ENCODE data around the gene PCNX2. TPM values are rescaled to one million over a fixed set of nuclear protein-coding genes. Genes with fewer than 3 reads are reported as not detected.

The PCNX2 gene
- total RNA-seq, 1 experiment from 2014 or later, result 50.8 TPM

DNA sequence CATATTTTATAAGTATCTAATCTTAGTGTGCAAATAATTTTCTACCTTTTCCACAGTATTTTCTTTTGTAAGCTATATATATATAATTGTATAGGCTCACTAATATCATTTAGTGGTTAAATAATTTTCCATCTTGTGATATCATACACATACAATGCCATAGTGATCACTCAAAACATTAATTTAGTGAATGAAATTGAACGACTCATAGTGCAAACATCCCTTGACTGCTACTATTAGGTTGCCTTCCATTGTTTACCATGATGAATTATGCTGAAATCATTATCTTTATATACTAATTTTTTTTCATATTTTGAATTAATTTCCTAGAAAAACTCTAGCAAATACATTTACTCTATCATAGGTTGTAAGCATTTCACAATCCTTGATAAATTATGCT lies 127.1 kb downstream of the PCNX2 start:
- H3K36me3 Mint-ChIP-seq, result peaks cover 65% of the 10 kb centered on the region
- no peaks in the 10 kb centered on the region for H3K27me3 Mint-ChIP-seq (ENCODE audit: low read depth)
- no peak overlapping the region for H3K27ac Mint-ChIP-seq
- H3K4me1 Mint-ChIP-seq, result no peaks in the 10 kb centered on the region
- POLR2A ChIA-PET, result no interaction called here
- no peak for DNase-seq (ENCODE audit: low spot score)
- no peak overlapping the region for H3K4me3 Mint-ChIP-seq
- CTCF ChIA-PET, result no interaction called here
- TF ChIP-seq ZNF416 (CRISPR knock-in tag; IDR thresholded peaks at IDR 0.05), result no peak
- no peak for ATAC-seq
- peaks cover 48% of the 10 kb centered on the region for H3K9me3 Mint-ChIP-seq

DNA sequence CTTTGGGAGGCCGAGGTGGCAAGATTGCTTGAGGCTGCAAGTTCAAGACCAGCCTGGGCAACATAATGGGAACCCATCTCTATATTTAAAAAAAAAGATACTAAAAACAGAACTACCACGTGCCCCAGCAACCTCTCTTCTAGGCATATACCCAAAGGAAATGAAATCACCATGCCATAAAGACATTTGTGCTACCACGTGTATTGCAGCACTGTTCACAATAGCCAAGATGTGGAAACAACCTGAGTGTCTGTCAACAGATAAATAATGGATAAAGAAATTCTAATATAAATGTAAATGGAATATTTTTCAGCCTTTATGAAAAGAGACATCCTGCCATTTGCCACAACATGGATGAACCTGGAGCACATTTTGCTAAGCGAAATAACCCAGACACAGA lies 128.6 kb downstream of the PCNX2 start:
- peaks cover 56% of the 10 kb centered on the region for H3K36me3 Mint-ChIP-seq
- no peak for TF ChIP-seq ELF4 (CRISPR knock-in tag; IDR thresholded peaks at IDR 0.05; ENCODE audit: low read depth)
- TF ChIP-seq, protein P1, sequence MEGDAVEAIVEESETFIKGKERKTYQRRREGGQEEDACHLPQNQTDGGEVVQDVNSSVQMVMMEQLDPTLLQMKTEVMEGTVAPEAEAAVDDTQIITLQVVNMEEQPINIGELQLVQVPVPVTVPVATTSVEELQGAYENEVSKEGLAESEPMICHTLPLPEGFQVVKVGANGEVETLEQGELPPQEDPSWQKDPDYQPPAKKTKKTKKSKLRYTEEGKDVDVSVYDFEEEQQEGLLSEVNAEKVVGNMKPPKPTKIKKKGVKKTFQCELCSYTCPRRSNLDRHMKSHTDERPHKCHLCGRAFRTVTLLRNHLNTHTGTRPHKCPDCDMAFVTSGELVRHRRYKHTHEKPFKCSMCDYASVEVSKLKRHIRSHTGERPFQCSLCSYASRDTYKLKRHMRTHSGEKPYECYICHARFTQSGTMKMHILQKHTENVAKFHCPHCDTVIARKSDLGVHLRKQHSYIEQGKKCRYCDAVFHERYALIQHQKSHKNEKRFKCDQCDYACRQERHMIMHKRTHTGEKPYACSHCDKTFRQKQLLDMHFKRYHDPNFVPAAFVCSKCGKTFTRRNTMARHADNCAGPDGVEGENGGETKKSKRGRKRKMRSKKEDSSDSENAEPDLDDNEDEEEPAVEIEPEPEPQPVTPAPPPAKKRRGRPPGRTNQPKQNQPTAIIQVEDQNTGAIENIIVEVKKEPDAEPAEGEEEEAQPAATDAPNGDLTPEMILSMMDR (IDR thresholded peaks at IDR 0.05), result no peak
- TF ChIP-seq GABPB1 (CRISPR knock-in tag; IDR thresholded peaks at IDR 0.05), result no peak
- TF ChIP-seq NFATC4 (CRISPR knock-in tag; IDR thresholded peaks at IDR 0.05), result no peak
- TF ChIP-seq RORB (CRISPR knock-in tag; IDR thresholded peaks at IDR 0.05), result no peak
- TF ChIP-seq, protein P2, sequence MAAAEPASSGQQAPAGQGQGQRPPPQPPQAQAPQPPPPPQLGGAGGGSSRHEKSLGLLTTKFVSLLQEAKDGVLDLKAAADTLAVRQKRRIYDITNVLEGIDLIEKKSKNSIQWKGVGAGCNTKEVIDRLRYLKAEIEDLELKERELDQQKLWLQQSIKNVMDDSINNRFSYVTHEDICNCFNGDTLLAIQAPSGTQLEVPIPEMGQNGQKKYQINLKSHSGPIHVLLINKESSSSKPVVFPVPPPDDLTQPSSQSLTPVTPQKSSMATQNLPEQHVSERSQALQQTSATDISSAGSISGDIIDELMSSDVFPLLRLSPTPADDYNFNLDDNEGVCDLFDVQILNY (CRISPR knock-in tag; IDR thresholded peaks at IDR 0.05), result no peak
- TF ChIP-seq, protein P3, sequence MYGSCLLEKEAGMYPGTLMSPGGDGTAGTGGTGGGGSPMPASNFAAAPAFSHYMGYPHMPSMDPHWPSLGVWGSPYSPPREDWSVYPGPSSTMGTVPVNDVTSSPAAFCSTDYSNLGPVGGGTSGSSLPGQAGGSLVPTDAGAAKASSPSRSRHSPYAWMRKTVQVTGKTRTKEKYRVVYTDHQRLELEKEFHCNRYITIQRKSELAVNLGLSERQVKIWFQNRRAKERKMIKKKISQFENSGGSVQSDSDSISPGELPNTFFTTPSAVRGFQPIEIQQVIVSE (CRISPR knock-in tag; IDR thresholded peaks at IDR 0.05; ENCODE audit: borderline replicate concordance), result no peak
- TF ChIP-seq, protein P4, sequence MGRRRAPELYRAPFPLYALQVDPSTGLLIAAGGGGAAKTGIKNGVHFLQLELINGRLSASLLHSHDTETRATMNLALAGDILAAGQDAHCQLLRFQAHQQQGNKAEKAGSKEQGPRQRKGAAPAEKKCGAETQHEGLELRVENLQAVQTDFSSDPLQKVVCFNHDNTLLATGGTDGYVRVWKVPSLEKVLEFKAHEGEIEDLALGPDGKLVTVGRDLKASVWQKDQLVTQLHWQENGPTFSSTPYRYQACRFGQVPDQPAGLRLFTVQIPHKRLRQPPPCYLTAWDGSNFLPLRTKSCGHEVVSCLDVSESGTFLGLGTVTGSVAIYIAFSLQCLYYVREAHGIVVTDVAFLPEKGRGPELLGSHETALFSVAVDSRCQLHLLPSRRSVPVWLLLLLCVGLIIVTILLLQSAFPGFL (CRISPR knock-in tag; IDR thresholded peaks at IDR 0.05; ENCODE audit: borderline replicate concordance), result no peak
- TF ChIP-seq, protein P5, sequence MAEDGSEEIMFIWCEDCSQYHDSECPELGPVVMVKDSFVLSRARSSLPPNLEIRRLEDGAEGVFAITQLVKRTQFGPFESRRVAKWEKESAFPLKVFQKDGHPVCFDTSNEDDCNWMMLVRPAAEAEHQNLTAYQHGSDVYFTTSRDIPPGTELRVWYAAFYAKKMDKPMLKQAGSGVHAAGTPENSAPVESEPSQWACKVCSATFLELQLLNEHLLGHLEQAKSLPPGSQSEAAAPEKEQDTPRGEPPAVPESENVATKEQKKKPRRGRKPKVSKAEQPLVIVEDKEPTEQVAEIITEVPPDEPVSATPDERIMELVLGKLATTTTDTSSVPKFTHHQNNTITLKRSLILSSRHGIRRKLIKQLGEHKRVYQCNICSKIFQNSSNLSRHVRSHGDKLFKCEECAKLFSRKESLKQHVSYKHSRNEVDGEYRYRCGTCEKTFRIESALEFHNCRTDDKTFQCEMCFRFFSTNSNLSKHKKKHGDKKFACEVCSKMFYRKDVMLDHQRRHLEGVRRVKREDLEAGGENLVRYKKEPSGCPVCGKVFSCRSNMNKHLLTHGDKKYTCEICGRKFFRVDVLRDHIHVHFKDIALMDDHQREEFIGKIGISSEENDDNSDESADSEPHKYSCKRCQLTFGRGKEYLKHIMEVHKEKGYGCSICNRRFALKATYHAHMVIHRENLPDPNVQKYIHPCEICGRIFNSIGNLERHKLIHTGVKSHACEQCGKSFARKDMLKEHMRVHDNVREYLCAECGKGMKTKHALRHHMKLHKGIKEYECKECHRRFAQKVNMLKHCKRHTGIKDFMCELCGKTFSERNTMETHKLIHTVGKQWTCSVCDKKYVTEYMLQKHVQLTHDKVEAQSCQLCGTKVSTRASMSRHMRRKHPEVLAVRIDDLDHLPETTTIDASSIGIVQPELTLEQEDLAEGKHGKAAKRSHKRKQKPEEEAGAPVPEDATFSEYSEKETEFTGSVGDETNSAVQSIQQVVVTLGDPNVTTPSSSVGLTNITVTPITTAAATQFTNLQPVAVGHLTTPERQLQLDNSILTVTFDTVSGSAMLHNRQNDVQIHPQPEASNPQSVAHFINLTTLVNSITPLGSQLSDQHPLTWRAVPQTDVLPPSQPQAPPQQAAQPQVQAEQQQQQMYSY (CRISPR knock-in tag; IDR thresholded peaks at IDR 0.05), result no peak
- TF ChIP-seq, protein P6, sequence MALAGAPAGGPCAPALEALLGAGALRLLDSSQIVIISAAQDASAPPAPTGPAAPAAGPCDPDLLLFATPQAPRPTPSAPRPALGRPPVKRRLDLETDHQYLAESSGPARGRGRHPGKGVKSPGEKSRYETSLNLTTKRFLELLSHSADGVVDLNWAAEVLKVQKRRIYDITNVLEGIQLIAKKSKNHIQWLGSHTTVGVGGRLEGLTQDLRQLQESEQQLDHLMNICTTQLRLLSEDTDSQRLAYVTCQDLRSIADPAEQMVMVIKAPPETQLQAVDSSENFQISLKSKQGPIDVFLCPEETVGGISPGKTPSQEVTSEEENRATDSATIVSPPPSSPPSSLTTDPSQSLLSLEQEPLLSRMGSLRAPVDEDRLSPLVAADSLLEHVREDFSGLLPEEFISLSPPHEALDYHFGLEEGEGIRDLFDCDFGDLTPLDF (CRISPR knock-in tag; IDR thresholded peaks at IDR 0.05), result no peak
- no peak for TF ChIP-seq TEAD1 (CRISPR knock-in tag; IDR thresholded peaks at IDR 0.05)
- no peak for TF ChIP-seq CREM (CRISPR knock-in tag; IDR thresholded peaks at IDR 0.05)
- TF ChIP-seq, protein P7, sequence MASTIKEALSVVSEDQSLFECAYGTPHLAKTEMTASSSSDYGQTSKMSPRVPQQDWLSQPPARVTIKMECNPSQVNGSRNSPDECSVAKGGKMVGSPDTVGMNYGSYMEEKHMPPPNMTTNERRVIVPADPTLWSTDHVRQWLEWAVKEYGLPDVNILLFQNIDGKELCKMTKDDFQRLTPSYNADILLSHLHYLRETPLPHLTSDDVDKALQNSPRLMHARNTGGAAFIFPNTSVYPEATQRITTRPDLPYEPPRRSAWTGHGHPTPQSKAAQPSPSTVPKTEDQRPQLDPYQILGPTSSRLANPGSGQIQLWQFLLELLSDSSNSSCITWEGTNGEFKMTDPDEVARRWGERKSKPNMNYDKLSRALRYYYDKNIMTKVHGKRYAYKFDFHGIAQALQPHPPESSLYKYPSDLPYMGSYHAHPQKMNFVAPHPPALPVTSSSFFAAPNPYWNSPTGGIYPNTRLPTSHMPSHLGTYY (CRISPR knock-in tag; IDR thresholded peaks at IDR 0.05), result no peak
- no peak for TF ChIP-seq ZNF121 (CRISPR knock-in tag; IDR thresholded peaks at IDR 0.05)
- TF ChIP-seq, protein P8, sequence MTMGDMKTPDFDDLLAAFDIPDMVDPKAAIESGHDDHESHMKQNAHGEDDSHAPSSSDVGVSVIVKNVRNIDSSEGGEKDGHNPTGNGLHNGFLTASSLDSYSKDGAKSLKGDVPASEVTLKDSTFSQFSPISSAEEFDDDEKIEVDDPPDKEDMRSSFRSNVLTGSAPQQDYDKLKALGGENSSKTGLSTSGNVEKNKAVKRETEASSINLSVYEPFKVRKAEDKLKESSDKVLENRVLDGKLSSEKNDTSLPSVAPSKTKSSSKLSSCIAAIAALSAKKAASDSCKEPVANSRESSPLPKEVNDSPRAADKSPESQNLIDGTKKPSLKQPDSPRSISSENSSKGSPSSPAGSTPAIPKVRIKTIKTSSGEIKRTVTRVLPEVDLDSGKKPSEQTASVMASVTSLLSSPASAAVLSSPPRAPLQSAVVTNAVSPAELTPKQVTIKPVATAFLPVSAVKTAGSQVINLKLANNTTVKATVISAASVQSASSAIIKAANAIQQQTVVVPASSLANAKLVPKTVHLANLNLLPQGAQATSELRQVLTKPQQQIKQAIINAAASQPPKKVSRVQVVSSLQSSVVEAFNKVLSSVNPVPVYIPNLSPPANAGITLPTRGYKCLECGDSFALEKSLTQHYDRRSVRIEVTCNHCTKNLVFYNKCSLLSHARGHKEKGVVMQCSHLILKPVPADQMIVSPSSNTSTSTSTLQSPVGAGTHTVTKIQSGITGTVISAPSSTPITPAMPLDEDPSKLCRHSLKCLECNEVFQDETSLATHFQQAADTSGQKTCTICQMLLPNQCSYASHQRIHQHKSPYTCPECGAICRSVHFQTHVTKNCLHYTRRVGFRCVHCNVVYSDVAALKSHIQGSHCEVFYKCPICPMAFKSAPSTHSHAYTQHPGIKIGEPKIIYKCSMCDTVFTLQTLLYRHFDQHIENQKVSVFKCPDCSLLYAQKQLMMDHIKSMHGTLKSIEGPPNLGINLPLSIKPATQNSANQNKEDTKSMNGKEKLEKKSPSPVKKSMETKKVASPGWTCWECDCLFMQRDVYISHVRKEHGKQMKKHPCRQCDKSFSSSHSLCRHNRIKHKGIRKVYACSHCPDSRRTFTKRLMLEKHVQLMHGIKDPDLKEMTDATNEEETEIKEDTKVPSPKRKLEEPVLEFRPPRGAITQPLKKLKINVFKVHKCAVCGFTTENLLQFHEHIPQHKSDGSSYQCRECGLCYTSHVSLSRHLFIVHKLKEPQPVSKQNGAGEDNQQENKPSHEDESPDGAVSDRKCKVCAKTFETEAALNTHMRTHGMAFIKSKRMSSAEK (CRISPR knock-in tag; IDR thresholded peaks at IDR 0.05; ENCODE audit: borderline replicate concordance), result no peak
- TF ChIP-seq, protein P9, sequence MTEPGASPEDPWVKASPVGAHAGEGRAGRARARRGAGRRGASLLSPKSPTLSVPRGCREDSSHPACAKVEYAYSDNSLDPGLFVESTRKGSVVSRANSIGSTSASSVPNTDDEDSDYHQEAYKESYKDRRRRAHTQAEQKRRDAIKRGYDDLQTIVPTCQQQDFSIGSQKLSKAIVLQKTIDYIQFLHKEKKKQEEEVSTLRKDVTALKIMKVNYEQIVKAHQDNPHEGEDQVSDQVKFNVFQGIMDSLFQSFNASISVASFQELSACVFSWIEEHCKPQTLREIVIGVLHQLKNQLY (CRISPR knock-in tag; IDR thresholded peaks at IDR 0.05), result no peak
- no peak for TF ChIP-seq ESRRA (CRISPR knock-in tag; IDR thresholded peaks at IDR 0.05; ENCODE audit: borderline replicate concordance)

More for the DNA sequence above, 128.6 kb downstream of the PCNX2 start:
- ATAC-seq (no peak), DNase-seq (ENCODE audit: low spot score) (no peak)
- ChIA-PET CTCF (no interaction called here), POLR2A (no interaction called here)
- peaks cover 47% of the 10 kb centered on the region for H3K9me3 Mint-ChIP-seq
- no peak overlapping the region for H3K27ac Mint-ChIP-seq
- H3K4me3 Mint-ChIP-seq, result no peak overlapping the region
- no peaks in the 10 kb centered on the region for H3K4me1 Mint-ChIP-seq
- no peaks in the 10 kb centered on the region for H3K27me3 Mint-ChIP-seq (ENCODE audit: low read depth)

All from WTC11 (cell line).